GM23248 (cell line): Measurements from ENCODE around the gene GSTM5.
"Not testable (repeated sequence)": the region's sequence is repeated elsewhere in the genome, so short reads cannot be mapped to it uniquely, and the experiment has no call there.

Source experiments
- EZH2 ChIP-seq: fragments of 200-600 bp; sonication (generic); IDR thresholded peaks from 2 replicates; pipeline ENCODE4 v1.6.1; 2018; ENCODE audit warnings: antibody characterized with exemption, mild to moderate bottlenecking; ENCODE audit not compliant: insufficient read depth, poor library complexity, severe bottlenecking
- EZH2phosphoT487 ChIP-seq: fragments of 200-600 bp; sonication (generic); IDR thresholded peaks from 2 replicates; pipeline ENCODE4 v1.6.1; 2018; ENCODE audit warnings: antibody characterized with exemption, moderate library complexity, mild to moderate bottlenecking, low read depth; ENCODE audit not compliant: insufficient read depth

- not testable (repeated sequence) for TF ChIP-seq EZH2phosphoT487, EZH2
These were observed 36.3 kb downstream of the GSTM5 start for GRCh38 chr1:109748311-109748710.
